ENCODE data around the gene FZD1.

The FZD1 gene

GRCh38 chr7:91265693-91266066 lies 1.4 kb downstream of the FZD1 start:
- no peak for DNase-seq

GRCh38 chr7:91266067-91266688 lies 1.9 kb downstream of the FZD1 start:
- no peak for DNase-seq

GRCh38 chr7:91266689-91267090 lies 2.5 kb downstream of the FZD1 start:
- no peak for DNase-seq

- no peak for DNase-seq
Observed at GRCh38 chr7:91267171-91267955, 3.1 kb downstream of the FZD1 start.

- DNase-seq, result no peak
Observed at GRCh38 chr7:91270372-91270771, 6.1 kb downstream of the FZD1 start.

GRCh38 chr7:91276909-91277308 lies 12.7 kb downstream of the FZD1 start:
- DNase-seq, result no peak

- DNase-seq, result no peak
Observed at GRCh38 chr7:91280185-91280584, 16.0 kb downstream of the FZD1 start.

GRCh38 chr7:91280604-91281003 lies 16.4 kb downstream of the FZD1 start:
- no peak for DNase-seq

GRCh38 chr7:91285696-91286355 lies 21.6 kb downstream of the FZD1 start:
- no peak for DNase-seq

GRCh38 chr7:91286432-91286831 lies 22.2 kb downstream of the FZD1 start:
- DNase-seq, result no peak

- no peak for DNase-seq
Observed at GRCh38 chr7:91287371-91288084, 23.3 kb downstream of the FZD1 start.

GRCh38 chr7:91288208-91288824 lies 24.1 kb downstream of the FZD1 start:
- DNase-seq, result no peak

GRCh38 chr7:91289633-91290254 lies 25.5 kb downstream of the FZD1 start:
- DNase-seq, result no peak

- no peak for DNase-seq
Observed at GRCh38 chr7:91291302-91291701, 27.1 kb downstream of the FZD1 start.

GRCh38 chr7:91291902-91292301 lies 27.7 kb downstream of the FZD1 start:
- no peak for DNase-seq

- DNase-seq, result no peak
Observed at GRCh38 chr7:91292506-91292905, 28.3 kb downstream of the FZD1 start.

GRCh38 chr7:91293136-91293535 lies 28.9 kb downstream of the FZD1 start:
- DNase-seq, result no peak

- DNase-seq, result no peak
Observed at GRCh38 chr7:91293840-91294239, 29.6 kb downstream of the FZD1 start.

- DNase-seq, result no peak
Observed at GRCh38 chr7:91294639-91295220, 30.5 kb downstream of the FZD1 start.

GRCh38 chr7:91295576-91295975 lies 31.3 kb downstream of the FZD1 start:
- DNase-seq, result no peak

GRCh38 chr7:91297939-91298338 lies 33.7 kb downstream of the FZD1 start:
- no peak for DNase-seq
